NT2/D1 (cell line): ENCODE measurements around the gene STXBP2.

Source experiments
- SUZ12 ChIP-seq: IDR thresholded peaks from 2 replicates; pipeline ENCODE4 v1.6.1; 2011; ENCODE audit not compliant: insufficient read length, insufficient read depth; ENCODE audit errors: extremely low read depth
- YY1 ChIP-seq: IDR thresholded peaks from 2 replicates; pipeline ENCODE4 v1.6.1; 2011; ENCODE audit not compliant: insufficient read length, insufficient read depth
- ZNF274 ChIP-seq: IDR thresholded peaks from 2 replicates; pipeline ENCODE4 v1.6.1; 2011; ENCODE audit warnings: mild to moderate bottlenecking, low read depth, low read length

DNA sequence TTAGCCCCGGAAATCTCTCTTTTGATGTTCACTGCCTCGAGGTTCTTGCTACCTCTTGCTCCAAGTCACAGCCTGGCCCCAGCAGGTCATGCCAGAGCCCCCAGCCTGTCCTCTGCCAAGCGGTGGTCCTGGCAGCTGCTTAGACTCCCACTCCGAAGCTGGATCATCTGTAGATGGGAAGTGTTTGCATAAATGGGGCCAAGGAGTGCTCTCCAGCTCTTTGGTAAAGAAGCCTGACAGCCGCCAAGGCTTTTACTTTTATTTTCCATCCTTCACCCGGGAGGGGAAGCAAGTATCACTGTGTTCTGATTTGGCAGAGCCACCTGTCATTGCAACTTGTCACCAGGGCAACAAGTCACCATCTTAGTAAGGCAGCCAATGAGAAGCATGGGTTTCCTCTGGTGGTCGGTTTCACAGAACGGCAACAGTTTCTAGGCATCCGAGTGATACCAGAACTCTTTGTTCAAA is 21.3 kb downstream of the STXBP2 start:
- TF ChIP-seq YY1 (no peak), ZNF274 (no peak), SUZ12 (no peak)
